ENCODE results near the gene SYT2.
"Not testable (repeated sequence)": the region's sequence is repeated elsewhere in the genome, so short reads cannot be mapped to it uniquely, and the experiment has no call there.

The SYT2 gene

GRCh38 chr1:202710070-202711045 is at the start of gene SYT2:
SYT2 (minus strand) TSS chr1:202710454; CDS start chr1:202605772, 104,682 bp downstream.
- DNase-seq: no peak

GRCh38 chr1:202756391-202756790 is 46.1 kb upstream of the SYT2 start:
- DNase-seq: no peak

GRCh38 chr1:202754293-202754692 is 44.0 kb upstream of the SYT2 start:
- DNase-seq: no peak

- no peak for DNase-seq
These were observed 42.5 kb upstream of the SYT2 start for GRCh38 chr1:202752774-202753173.

GRCh38 chr1:202750761-202751160 is 40.5 kb upstream of the SYT2 start:
- no peak for DNase-seq

- no peak for DNase-seq
These were observed 39.8 kb upstream of the SYT2 start for GRCh38 chr1:202750024-202750423.

GRCh38 chr1:202745323-202745888 is 35.2 kb upstream of the SYT2 start:
- no peak for DNase-seq

- not testable (repeated sequence) for DNase-seq
These were observed 34.5 kb upstream of the SYT2 start for GRCh38 chr1:202744770-202745169.

- no peak for DNase-seq
These were observed 32.2 kb upstream of the SYT2 start for GRCh38 chr1:202742496-202742895.

- DNase-seq: no peak
These were observed 23.0 kb upstream of the SYT2 start for GRCh38 chr1:202733251-202733650.

GRCh38 chr1:202728951-202729350 is 18.7 kb upstream of the SYT2 start:
- DNase-seq: no peak

GRCh38 chr1:202725526-202725925 is 15.3 kb upstream of the SYT2 start:
- DNase-seq: no peak

- DNase-seq: no peak
These were observed 13.5 kb upstream of the SYT2 start for GRCh38 chr1:202723708-202724107.

- DNase-seq: not testable (repeated sequence)
These were observed 12.8 kb upstream of the SYT2 start for GRCh38 chr1:202723046-202723445.

- DNase-seq: no peak
These were observed 6.4 kb upstream of the SYT2 start for GRCh38 chr1:202716654-202717053.

GRCh38 chr1:202714202-202714601 is 3.9 kb upstream of the SYT2 start:
- not testable (repeated sequence) for DNase-seq

- peak; percentile 38 for DNase-seq
These were observed 2.9 kb upstream of the SYT2 start for GRCh38 chr1:202713110-202713509.

- no peak for DNase-seq
These were observed 1.8 kb upstream of the SYT2 start for GRCh38 chr1:202711949-202712635.

GRCh38 chr1:202709276-202710041 is 795 bp downstream of the SYT2 start:
- no peak for DNase-seq

GRCh38 chr1:202708456-202709275 is 1.6 kb downstream of the SYT2 start:
- no peak for DNase-seq

- DNase-seq: no peak
These were observed 3.4 kb downstream of the SYT2 start for GRCh38 chr1:202706851-202707250.

GRCh38 chr1:202704601-202705000 is 5.7 kb downstream of the SYT2 start:
- no peak for DNase-seq
